ENCODE data around the gene PDLIM4.

PDLIM4 gene, protein sequence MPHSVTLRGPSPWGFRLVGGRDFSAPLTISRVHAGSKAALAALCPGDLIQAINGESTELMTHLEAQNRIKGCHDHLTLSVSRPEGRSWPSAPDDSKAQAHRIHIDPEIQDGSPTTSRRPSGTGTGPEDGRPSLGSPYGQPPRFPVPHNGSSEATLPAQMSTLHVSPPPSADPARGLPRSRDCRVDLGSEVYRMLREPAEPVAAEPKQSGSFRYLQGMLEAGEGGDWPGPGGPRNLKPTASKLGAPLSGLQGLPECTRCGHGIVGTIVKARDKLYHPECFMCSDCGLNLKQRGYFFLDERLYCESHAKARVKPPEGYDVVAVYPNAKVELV

DNA sequence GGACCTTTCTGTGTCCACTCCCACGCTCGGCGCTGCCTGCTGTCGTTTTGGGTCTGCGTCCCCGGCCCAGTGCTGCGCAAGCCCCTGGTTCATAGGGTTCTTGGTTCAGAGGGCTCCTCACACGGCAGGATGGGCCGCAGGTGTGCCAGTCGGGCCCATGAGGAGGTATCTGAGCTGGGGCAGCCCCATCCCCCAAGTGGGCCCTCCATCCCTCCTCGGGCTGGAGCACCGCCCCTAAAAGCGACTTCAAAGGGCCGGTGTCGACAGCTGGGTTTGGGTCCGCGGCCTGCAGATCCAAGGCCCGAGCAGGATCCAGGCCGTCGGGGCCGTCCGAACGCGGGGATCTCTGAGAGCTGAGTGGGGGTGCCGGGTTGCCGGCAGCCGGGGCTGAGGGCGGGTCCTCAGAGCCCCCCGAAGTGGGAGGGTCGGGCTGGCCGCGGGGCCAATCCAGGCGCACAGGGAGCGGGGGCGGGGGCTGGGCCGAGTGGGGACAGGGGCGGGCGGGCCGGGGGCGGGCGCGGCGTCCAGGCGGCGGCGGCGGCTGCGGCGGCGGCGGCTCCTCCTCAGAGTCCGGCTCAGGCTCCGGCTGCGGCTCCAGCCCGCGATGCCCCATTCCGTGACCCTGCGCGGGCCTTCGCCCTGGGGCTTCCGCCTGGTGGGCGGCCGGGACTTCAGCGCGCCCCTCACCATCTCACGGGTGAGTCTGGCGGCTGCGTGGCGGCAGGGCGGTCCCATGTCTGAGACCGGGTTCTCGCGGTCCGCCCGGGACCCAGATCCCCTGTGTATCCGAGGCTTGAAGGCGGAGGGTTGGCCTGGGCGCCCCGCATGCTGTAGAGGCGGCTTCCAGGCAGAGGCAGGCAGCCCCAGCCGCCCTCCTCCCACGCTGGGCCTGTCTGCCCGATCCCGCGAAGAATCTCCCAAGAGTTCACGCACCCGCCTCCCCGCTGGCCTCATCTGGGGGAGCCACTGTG is at the start of gene PDLIM4:
Gene PDLIM4 (plus strand): TSS at position 566 of the 971 bp plus-strand sequence. CDS start 39 bp downstream, at position 605.
- no peak for DNase-seq (ENCODE audit: low spot score)

DNA sequence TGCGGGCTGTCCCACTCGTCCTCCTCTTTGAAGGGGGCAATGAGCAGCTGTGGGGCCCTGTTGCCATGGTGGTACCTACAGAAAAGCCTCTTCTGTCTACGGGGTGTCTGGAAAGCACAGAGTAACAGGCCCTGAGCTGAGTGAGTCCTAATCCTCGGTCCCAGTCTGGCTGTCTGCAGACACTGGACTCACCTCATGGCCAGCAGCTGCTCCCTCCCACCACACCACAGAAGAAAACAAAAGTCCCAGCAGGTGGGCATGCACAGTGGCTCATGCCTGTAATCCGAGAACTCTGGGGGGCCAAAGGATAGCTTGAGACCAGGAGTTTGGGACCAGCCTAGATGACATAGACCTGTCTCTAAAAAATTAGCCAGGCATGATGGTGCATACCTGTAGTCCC is 49.7 kb upstream of the PDLIM4 start:
- DNase-seq (ENCODE audit: low spot score), result no peak

DNA sequence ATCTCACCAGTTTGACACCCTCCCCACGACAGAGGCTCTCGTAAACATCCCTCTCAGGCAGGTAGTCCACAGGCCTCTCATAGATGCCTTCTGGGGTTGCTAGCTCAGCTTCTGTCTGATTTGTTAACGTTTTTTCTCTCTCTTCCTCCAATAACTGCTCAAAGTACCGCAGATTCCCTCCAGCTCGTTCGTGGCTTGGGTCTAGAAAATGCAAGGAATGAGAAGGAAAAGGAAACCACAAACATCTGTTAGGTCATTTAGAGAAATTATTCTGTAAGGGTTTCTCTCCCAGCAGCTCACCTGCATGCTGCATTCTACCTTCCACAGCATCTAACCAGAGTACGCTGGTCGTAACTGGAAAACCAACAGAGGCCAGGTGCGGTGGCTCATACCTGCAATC is 48.4 kb upstream of the PDLIM4 start:
- DNase-seq (ENCODE audit: low spot score), result no peak

DNA sequence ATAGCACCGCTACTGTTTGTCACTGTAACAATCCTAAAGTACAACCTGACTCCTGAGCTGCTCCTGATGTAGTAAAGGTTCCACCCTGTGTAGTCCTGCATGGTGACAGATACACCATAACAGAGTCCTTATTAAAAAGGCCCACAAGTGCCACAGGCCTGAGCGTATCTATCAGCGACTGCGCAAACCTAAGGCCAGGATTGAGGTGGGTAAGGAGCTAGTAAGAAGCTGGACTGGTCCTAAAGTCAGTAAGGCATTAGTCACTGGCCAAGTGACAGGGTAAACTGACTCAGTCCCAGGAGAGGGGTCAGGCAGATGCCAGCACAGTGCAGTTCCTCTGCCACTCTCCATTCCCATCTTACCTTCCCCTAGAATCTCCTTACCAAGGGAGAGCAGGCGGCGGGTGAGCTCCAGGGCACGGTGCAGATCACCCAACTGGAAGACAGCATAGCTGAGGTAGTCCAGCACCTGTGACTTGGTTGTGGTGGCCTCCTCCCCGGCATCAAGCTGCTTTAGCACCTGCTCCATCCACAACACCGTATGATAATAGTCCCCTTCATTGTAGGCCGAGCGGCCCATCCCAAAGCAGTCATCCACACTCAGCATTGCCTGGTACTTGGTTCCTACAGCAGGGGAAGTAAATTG is 47.5 kb upstream of the PDLIM4 start:
- no peak for DNase-seq (ENCODE audit: low spot score)

DNA sequence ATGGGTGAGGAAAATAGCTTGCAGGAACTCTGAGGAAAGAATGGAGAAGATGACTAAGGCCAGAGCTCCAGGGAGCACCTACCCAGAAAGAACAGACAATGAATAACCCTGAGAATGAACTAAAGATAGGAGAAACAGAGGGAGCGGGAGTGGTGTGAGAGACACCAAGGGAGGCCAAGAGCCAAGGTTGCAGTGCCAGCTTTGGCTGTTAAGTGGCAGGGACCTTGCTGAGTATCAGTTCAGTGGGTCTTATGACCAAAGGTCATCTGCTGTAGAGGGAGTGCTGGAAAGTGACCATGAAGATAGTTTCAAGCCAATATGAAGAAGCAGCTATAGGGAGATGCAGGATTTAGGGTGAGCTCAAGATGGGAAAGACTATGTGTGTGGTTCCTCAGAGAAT is 46.6 kb upstream of the PDLIM4 start:
- DNase-seq (ENCODE audit: low spot score), result no peak

DNA sequence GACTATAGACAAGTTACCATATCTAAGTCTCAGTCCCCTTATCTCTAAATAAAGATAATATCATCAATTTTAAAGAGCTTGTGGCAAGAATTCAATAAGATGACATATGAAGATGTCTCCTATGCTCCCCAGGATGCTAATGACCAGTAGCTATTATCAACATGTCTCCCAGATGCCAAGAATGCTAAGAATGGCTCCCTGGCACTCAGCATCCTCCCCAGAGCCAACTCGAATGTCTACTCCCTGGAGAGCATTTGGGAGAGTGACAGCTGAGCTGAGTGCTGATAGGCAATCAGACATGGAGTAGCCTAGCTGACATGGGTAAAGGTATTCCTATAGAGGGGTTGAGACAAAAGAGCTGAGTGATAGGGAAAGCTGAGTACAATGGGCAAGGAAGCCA is 45.7 kb upstream of the PDLIM4 start:
- DNase-seq (ENCODE audit: low spot score), result no peak

DNA sequence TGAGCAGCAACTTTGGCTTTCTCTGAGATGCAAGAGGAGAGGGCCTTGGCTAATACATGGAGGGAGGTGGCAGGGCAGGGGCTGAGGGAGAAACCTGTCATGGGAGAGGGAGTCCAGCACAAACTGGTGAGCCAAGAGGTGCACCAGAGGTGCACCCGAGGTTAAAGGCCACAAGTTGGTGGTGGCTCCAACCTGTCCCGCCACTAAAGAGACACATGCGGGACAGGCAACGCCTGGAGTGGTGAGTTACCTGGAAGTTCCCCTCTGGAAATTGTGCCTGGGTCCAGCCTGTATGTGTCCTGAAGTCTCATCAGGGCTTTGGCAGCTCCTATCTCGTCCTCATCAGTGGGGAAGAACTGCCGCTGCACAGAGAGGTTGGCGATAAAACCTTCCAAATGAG is 43.8 kb upstream of the PDLIM4 start:
- no peak for DNase-seq (ENCODE audit: low spot score)

DNA sequence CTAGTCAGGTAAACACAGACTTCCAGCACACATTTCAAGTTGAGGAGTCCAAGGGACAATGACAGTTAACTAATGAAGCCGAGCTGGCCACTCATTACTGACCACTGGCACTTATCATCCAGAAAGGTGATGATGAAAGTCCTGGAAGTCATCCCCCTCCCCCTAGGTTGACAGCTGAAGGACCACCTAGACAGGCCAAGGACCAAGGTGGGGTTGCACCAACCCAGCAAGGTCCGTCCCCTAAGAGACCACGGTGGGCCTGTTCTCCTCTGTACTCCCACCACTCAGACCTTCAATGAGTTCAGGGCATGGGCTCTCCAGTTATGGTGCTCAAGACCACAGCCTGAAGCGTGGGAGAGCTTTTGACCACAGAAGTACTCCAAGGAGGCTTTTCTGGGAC is 43.0 kb upstream of the PDLIM4 start:
- no peak for DNase-seq (ENCODE audit: low spot score)

DNA sequence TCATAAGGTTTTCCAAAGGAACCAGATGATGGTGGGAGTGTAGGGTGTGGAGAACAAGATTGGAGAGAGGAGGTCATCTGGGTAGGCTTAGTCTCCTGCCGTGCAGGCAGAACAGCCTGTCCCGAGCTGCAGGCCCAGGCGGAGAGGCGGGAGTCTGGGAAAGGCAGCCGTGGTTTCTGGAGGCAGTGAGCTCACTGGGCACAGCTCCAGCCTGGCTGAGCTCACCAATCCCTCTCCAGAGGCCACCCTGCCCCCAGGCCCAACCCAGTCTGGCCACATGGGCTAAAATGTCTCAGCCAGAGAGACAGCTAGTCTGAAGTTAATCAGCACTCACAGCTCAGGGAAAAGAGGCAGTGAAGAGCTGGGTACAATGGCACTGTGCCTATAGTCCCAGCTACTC is 42.2 kb upstream of the PDLIM4 start:
- peak; percentile 97 for DNase-seq (ENCODE audit: low spot score)

DNA sequence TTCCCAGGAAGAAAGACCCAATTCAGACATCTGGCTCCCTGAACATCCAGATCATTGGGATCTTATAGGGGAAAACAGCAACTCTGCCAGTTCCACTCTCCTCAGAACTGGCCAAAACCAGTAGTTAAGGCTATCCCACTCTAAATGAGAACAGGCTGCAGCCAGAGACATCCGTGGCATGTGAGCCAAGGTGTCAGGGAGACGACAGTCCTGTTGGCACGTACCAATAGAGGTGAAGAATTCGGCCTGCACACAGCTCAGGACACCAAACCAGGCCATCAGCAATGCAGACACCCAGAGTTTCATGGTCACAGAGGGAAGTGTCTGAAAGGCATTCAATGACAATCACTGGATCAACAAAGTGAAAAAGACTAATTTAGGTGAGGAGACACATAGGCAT is 39.2 kb upstream of the PDLIM4 start:
- DNase-seq (ENCODE audit: low spot score), result no peak

DNA sequence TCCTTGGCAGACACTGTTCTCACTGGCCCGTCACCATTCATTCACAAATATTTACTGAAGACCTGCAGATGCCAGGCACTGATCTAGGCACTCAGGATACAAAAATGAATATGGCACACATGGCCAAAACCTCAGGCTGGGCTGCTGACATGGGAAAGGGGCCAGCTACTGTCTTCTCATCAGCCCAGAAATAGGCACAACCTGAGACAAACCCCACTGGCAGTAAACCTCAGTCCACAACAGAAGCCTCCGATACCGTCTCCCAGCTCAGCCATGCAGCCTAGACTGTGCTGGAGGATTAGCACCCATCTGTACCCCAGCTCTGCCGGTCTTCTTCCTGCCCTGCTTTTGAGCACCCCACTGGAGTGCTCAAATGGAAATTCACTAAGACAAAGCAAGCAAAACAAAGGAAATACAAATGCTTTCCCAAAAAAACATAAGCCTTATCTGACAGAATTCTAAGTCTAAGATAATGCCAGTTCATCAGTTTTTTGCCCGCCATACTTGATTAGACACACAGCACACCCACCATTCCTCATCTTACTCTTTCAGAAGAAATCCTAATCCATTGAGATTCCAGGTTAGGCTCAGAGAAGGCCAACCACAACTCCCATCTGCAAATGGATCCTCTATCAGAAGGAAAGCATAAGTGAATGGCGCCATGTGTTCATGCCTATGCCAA is 38.1 kb upstream of the PDLIM4 start:
- no peak for DNase-seq (ENCODE audit: low spot score)

DNA sequence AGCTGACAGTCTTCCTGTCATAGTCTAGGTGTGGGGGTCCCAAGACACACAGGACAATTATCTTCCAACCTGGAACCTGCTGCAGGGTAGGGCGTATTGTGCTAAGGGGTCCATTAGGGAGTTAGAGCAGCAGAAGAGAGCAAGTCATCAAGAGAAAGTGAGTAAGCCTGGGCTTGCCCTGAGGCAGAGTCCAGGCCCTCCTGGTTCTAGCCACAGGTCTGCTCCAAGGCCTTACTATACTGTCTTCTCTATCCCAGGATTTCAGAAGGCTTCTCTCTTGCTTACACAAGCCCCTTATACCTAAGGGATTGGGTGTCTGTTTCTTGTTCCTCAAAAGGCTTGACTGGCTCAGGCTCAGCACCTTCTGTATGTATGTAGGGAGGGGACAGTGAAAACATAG is 37.5 kb upstream of the PDLIM4 start:
- DNase-seq (ENCODE audit: low spot score), result no peak

DNA sequence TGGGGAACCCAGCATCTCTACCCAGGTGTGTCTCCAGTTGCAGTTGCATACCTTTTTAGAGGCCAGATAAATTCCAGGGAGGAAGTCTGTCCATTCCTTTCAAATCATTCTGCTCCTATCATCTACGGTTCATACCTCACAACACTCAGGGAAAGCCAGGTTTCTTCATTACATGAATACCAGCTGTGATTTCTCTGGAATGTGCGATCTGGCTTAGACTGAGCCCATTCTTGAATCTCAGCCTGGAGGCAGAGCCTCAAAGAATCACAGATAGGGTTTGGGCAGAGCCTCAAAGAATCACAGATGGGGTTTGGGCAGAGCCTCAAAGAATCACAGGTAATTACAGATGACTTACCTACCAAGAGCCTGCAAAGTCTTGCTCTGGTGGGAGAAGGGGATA is 37.0 kb upstream of the PDLIM4 start:
- DNase-seq (ENCODE audit: low spot score), result no peak

DNA sequence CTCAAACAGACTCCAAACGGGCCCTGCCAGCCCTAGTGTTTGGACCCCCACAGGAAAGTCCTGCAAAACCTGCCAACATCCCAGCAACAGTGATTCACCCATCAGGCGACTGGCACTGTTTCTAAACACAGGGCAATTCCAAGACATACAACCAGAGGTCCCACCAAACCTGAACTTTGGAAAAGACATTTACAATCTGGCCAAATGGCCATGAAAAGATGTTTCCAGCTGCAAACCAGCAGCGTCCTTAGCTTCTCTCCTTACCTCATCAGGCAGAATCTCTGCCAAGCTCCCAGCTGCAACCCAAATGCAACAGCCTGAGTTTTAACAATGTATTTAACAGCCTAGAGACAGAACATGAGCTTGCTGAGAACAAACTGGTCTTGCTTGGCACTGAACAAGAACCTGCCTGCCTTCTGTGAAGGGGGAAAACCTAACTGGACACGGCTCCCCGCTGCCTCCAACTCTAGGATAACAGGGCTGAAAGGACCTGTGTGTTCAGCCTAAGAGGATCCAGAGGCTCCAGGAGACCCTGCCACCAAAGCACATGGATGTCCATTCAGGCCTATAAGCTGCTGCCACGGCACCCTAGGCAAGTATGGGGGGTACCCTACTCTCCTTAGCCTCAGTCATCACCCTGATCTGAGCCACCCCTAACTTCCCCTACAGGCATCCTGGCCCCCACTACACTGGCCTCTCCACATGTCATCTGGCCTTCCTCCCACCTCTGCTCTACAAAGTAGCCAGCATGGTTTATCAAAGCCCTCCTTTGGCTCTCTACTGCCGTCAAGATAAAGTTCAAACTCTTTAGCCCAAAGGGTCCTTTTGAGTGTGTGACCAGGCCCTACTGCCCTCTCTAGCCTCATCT is 35.5 kb upstream of the PDLIM4 start:
- peak; percentile 18 for DNase-seq (ENCODE audit: low spot score)

DNA sequence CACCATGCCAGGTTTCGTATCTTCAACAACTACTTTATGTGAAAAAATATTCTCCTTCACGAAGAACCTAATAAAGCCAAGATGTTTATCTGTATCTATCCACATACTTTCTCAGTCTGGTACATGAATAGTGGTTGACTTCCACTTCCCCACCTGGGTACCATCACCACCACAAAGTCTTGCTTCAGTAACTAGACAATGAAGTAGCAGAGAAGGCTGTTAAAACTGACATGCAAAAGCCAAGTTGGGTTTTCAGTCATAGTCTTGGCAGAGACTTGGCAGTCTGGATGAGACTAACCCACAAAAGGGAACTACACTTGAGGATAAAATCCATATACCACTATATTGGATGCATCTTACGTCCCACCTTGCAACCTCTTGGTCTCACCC is 34.9 kb upstream of the PDLIM4 start:
- no peak for DNase-seq (ENCODE audit: low spot score)

DNA sequence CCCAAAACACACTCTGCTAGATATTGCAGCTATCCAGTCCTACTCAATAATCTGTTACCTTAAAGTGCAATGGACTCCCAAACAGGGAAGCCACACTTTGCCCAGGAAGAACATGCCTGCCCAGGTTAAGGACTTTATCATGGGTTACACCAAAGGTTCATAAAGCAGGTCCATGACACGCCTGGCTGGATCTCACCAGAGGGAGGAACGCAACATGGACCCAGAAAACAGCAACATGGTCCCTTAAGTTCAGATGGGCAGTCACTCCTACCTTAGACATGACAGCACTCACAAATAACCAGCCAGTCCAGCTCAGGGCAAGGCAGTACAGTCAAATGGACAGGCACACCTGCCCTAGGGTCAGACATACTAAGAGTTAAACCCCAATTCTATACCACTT is 33.6 kb upstream of the PDLIM4 start:
- DNase-seq (ENCODE audit: low spot score), result no peak

DNA sequence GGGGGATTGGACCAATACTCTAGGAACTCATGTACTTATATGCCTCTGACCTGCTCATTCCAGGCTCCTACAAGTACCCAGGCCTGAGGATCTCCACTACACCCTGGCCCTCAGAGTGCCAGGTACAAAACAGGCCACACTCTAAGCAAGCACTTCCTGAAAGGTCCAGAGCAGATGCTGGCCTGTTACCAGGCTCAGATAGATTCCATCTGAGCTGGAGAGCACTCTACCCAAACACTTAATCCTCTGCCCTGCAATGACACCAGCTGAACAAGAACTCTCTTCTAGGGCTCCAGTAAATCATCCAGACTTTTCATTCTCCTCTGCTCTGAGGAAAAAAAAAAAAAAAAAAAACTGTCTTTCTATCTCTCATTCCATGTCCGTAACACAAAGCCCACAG is 32.8 kb upstream of the PDLIM4 start:
- no peak for DNase-seq (ENCODE audit: low spot score)

DNA sequence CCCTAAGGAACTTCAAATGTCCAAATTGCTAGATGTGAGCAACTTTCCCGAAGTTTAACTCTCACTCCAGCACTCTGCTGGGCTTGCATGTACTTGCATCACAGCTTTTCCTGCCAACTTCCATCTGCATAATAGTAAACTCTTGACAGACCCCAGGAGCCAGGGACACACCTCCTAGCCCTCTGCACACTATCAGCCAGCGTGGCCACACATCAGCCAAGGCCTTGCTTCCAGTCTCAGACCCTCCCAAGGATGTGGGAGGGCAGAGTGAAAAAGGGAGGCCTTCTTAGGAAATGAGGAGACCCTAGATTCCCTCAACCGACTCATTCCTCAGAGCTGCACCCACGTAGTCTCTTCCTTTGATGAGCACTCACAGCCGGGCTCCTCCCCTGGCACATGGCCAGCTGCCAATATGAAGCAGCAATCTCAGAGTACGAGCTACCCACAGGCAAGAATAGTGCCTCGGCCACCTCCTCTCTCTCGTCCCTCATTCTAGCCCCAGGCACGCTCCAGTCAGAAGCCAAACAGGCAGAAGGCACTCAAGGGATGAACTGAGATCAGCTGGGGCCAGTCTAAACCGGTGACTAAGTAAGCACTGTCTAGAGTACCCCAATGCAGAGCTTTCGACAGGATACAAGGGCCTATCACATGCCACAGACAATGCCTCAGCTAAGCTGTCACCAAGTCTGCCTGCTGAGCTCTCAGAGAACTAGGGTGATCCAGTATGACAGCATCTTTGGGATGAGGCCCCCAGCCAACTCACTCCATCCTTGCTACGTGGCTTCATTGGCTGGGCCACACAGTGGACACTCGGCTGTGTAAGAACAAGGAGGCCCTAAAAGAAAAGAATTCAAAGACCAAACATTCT is 32.1 kb upstream of the PDLIM4 start:
- peak; percentile 81 for DNase-seq (ENCODE audit: low spot score)

DNA sequence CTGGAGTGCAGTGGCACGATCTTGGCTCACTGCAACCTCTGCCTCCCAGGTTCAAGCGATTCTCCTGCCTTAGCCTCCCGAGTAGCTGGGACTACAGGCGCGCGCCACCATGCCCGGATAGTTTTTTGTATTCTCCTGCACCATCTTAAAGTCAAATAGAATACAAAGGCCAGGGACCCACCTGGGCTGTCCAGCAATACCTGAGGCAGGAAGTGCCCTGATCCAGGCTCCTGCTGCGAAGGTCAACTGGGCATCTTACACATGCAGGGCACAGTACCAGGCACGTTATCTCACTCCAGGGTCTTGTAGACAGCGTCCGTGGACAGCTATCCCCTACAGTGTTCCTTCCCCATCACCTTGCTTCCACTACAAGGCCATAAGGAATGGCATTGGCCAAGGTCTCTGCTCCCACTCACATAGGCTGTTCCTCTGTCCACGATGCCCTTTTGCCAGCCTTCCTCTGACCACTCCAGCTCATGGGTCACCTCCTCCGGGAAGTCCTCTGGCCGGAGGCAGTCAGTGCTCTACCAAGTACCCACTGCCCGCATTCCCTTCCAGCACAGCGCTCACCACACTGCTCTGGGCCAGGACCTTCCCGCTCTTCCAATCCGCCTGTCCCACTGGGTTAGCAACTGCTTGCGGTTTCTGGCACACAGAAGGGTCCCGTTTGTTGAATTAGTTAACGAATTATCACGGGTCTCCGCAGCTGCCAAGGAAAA is 30.8 kb upstream of the PDLIM4 start:
- peak; percentile 36 for DNase-seq (ENCODE audit: low spot score)

DNA sequence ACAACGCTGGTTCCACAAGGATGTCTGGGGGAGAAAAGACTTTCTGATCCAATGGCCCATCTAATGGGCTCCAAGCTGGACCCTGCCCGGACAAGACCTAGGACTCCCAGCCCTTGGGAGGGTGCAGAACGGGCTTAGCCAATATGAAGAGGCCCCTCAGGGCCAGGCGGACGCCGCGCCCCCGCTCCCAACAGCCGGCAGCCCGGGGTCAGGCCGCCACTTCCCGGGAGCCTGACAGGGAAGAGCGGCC is 30.3 kb upstream of the PDLIM4 start:
- no peak for DNase-seq (ENCODE audit: low spot score)
